Measurements from ENCODE around the gene PRR32. TPM values are rescaled to one million over a fixed set of nuclear protein-coding genes. Genes with fewer than 3 reads are reported as not detected.

The PRR32 gene
- total and polyA plus RNA-seq, 2 donors (not counting 1 experiment from before 2014, with no cell fraction given): not detected

DNA sequence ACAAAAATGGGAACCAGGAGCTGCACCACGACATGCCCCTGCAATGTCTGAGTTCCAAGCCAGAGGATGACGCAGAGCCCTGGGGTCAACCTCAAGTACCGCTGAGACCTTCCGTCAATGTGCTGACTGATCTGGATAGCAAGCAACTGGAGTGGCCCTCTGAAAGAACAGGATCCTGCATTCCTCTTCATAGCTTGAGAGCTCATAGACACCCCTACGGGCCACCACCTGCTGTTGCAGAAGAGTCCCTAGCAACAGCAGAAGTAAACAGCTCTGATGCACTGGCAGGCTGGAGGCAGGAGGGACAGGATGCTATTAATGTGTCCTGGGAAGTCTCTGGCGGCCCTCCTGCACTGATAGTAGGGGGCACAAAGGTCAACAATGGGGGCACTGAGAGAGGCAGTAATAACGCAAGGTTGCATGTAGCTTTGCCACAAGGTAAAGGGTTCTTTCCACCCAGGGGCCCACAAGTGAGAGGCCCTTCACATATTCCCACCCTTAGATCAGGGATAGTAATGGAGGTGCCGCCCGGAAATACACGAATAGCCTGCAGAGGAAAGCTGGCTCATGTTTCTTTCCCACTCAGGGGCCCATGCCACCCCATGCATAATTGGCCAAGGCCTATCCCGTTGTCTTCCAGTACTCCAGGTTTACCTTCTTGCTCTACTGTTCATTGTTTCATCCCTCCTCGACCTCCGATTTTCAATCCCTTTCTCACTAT, 1.3 kb downstream of the PRR32 start:
- H2AFZ ChIP-seq (ENCODE audit: low read length): no peak overlapping the region
- H3K27me3 ChIP-seq (ENCODE audit: control insufficient read depth, insufficient read depth, low read length): no peaks in the 10 kb centered on the region
- no peaks in the 10 kb centered on the region for H3K79me2 ChIP-seq (ENCODE audit: control insufficient read depth, insufficient read depth, low read length)
- H3K36me3 ChIP-seq (ENCODE audit: control insufficient read depth, insufficient read depth, low read length): no peaks in the 10 kb centered on the region
- H3K4me1 ChIP-seq (ENCODE audit: control insufficient read depth, extremely low read depth, insufficient read depth, low read length): no peaks in the 10 kb centered on the region
- H3K9ac ChIP-seq (ENCODE audit: insufficient read depth, low read length): no peak overlapping the region
- no peaks in the 10 kb centered on the region for H3K9me3 ChIP-seq (ENCODE audit: control insufficient read depth, insufficient read depth, low read depth, low read length)
- H3K4me2 ChIP-seq (ENCODE audit: extremely low read depth, insufficient read depth, low read length): no peak overlapping the region
- no peaks in the 10 kb centered on the region for H4K20me1 ChIP-seq (ENCODE audit: control insufficient read depth, extremely low read depth, insufficient read depth, low read length)
- no peak overlapping the region for H3K4me3 ChIP-seq (replicated peaks in 1 of 4; ENCODE audit: control extremely low read depth in 1 of 4, insufficient read depth in 1 of 4, low read depth in 3 of 4, low read length in 4 of 4)
- no peak overlapping the region for H3K27ac ChIP-seq (ENCODE audit: insufficient read depth, low read length)
- TF ChIP-seq EZH2 (IDR thresholded peaks at IDR 0.05; ENCODE audit: low read length, missing control alignments) (no peak), CTCF (conservative IDR thresholded peaks at IDR 0.05 in 1 of 2, IDR thresholded peaks at IDR 0.05 in 1 of 2; ENCODE audit: low read depth in 1 of 2, low read length in 2 of 2) (no peak)
- DNase-seq (ENCODE audit: low read depth in 2 of 2): no peak

GRCh38 chrX:126824338-126825007, 4.9 kb downstream of the PRR32 start:
- Histone ChIP-seq H2AFZ (ENCODE audit: low read length) (no peak overlapping the region), H3K4me1 (ENCODE audit: control insufficient read depth, extremely low read depth, insufficient read depth, low read length) (no peaks in the 10 kb centered on the region), H4K20me1 (ENCODE audit: control insufficient read depth, extremely low read depth, insufficient read depth, low read length) (no peaks in the 10 kb centered on the region), H3K79me2 (ENCODE audit: control insufficient read depth, insufficient read depth, low read length) (no peaks in the 10 kb centered on the region), H3K9ac (ENCODE audit: insufficient read depth, low read length) (no peak overlapping the region), H3K27me3 (ENCODE audit: control insufficient read depth, insufficient read depth, low read length) (no peaks in the 10 kb centered on the region), H3K9me3 (ENCODE audit: control insufficient read depth, insufficient read depth, low read depth, low read length) (no peaks in the 10 kb centered on the region), H3K4me3 (replicated peaks in 1 of 4; ENCODE audit: control extremely low read depth in 1 of 4, insufficient read depth in 1 of 4, low read depth in 3 of 4, low read length in 4 of 4) (no peak overlapping the region), H3K27ac (ENCODE audit: insufficient read depth, low read length) (no peak overlapping the region), H3K4me2 (ENCODE audit: extremely low read depth, insufficient read depth, low read length) (no peak overlapping the region), H3K36me3 (ENCODE audit: control insufficient read depth, insufficient read depth, low read length) (no peaks in the 10 kb centered on the region)
- TF ChIP-seq EZH2 (IDR thresholded peaks at IDR 0.05; ENCODE audit: low read length, missing control alignments) (no peak), CTCF (conservative IDR thresholded peaks at IDR 0.05 in 1 of 2, IDR thresholded peaks at IDR 0.05 in 1 of 2; ENCODE audit: low read depth in 1 of 2, low read length in 2 of 2) (no peak)
- DNase-seq (ENCODE audit: low read depth in 2 of 2): no peak

DNA sequence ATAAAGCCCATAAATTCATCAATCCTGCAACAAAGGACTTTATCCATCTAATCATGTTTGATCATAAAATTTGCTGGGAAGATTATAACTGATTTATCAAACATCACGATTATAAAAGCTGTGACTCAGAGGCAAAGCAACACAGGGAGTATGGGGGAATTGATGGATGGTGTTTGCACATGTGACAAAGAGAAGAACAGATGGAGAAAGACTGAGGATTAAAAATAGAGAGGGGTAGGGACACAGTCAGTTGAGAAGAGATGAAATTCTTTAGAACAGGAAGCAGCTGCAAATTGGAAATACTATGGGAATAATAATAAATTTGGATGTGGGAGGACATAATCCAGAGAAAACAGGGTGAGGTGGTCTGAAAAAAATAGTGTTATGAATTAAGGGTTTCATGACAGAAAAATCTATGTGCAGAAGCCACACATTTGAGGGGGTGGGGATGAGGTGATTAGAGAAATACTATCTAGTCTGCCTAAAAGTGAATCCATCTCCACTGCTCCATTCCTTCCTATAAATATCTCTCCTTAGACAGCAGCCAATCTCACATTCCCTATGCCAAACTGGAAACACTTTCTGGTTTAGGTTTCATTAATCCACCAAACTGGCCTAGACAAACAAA, 6.2 kb downstream of the PRR32 start:
- H2AFZ ChIP-seq (ENCODE audit: low read length): no peak overlapping the region
- no peaks in the 10 kb centered on the region for H3K4me1 ChIP-seq (ENCODE audit: control insufficient read depth, extremely low read depth, insufficient read depth, low read length)
- no peaks in the 10 kb centered on the region for H3K79me2 ChIP-seq (ENCODE audit: control insufficient read depth, insufficient read depth, low read length)
- no peaks in the 10 kb centered on the region for H3K9me3 ChIP-seq (ENCODE audit: control insufficient read depth, insufficient read depth, low read depth, low read length)
- no peak overlapping the region for H3K27ac ChIP-seq (ENCODE audit: insufficient read depth, low read length)
- no peaks in the 10 kb centered on the region for H4K20me1 ChIP-seq (ENCODE audit: control insufficient read depth, extremely low read depth, insufficient read depth, low read length)
- H3K4me2 ChIP-seq (ENCODE audit: extremely low read depth, insufficient read depth, low read length): no peak overlapping the region
- DNase-seq (ENCODE audit: low read depth in 2 of 2): no peak
- H3K36me3 ChIP-seq (ENCODE audit: control insufficient read depth, insufficient read depth, low read length): no peaks in the 10 kb centered on the region
- H3K27me3 ChIP-seq (ENCODE audit: control insufficient read depth, insufficient read depth, low read length): no peaks in the 10 kb centered on the region
- TF ChIP-seq EZH2 (IDR thresholded peaks at IDR 0.05; ENCODE audit: low read length, missing control alignments): no peak
- no peak for TF ChIP-seq CTCF (conservative IDR thresholded peaks at IDR 0.05 in 1 of 2, IDR thresholded peaks at IDR 0.05 in 1 of 2; ENCODE audit: low read depth in 1 of 2, low read length in 2 of 2)
- H3K9ac ChIP-seq (ENCODE audit: insufficient read depth, low read length): no peak overlapping the region
- no peak overlapping the region for H3K4me3 ChIP-seq (replicated peaks in 1 of 4; ENCODE audit: control extremely low read depth in 1 of 4, insufficient read depth in 1 of 4, low read depth in 3 of 4, low read length in 4 of 4)
